Dedifferentiated amniotic fluid mesenchymal stem cell (primary cell): ENCODE measurements around the gene ESRP2.
A peak's percentile ranks its signal among the peaks of the same experiment; 100 is the strongest.

ENCODE experiments used
- DNase-seq: peaks from one replicate; pipeline ENCODE4 v3.0.0-alpha.2; 2016; ENCODE audit errors: extremely low spot score

The ESRP2 gene

GRCh38 chr16:68235887-68236136 is at the start of gene ESRP2:
Gene ESRP2 (minus strand): TSS chr16:68236127. CDS start chr16:68236045, 82 bp downstream.
- DNase-seq, result no peak

- DNase-seq, result no peak
These were observed 49.8 kb upstream of the ESRP2 start for GRCh38 chr16:68285683-68286082.

GRCh38 chr16:68284847-68285246 is 48.9 kb upstream of the ESRP2 start:
- DNase-seq, result no peak

- DNase-seq, result no peak
These were observed 48.1 kb upstream of the ESRP2 start for GRCh38 chr16:68283801-68284598.

- no peak for DNase-seq
These were observed 47.4 kb upstream of the ESRP2 start for GRCh38 chr16:68283346-68283745.

GRCh38 chr16:68282064-68282452 is 46.1 kb upstream of the ESRP2 start:
- DNase-seq, result no peak

- no peak for DNase-seq
These were observed 45.6 kb upstream of the ESRP2 start for GRCh38 chr16:68281368-68282063.

GRCh38 chr16:68279726-68280558 is 44.0 kb upstream of the ESRP2 start:
- DNase-seq, result no peak

- DNase-seq, result no peak
These were observed 40.3 kb upstream of the ESRP2 start for GRCh38 chr16:68276223-68276622.

- no peak for DNase-seq
These were observed 39.8 kb upstream of the ESRP2 start for GRCh38 chr16:68275611-68276191.

GRCh38 chr16:68274441-68274840 is 38.5 kb upstream of the ESRP2 start:
- no peak for DNase-seq

GRCh38 chr16:68273896-68274295 is 38.0 kb upstream of the ESRP2 start:
- DNase-seq, result no peak

GRCh38 chr16:68273459-68273858 is 37.5 kb upstream of the ESRP2 start:
- no peak for DNase-seq

- DNase-seq, result no peak
These were observed 36.7 kb upstream of the ESRP2 start for GRCh38 chr16:68272507-68273209.

- DNase-seq, result no peak
These were observed 34.4 kb upstream of the ESRP2 start for GRCh38 chr16:68270353-68270752.

- DNase-seq, result no peak
These were observed 33.9 kb upstream of the ESRP2 start for GRCh38 chr16:68269793-68270192.

GRCh38 chr16:68267612-68268405 is 31.9 kb upstream of the ESRP2 start:
- DNase-seq, result no peak

GRCh38 chr16:68265078-68265920 is 29.4 kb upstream of the ESRP2 start:
- DNase-seq, result peak; percentile 57

GRCh38 chr16:68264128-68265077 is 28.5 kb upstream of the ESRP2 start, which contains the start of gene SLC7A6:
Gene SLC7A6 (plus strand): TSS chr16:68264526. CDS start chr16:68274727, 10,201 bp downstream.
- DNase-seq, result peak; percentile 50
